ENCODE measurements around the gene RBM20.
"Not testable (repeated sequence)": the region's sequence is repeated elsewhere in the genome, so short reads cannot be mapped to it uniquely, and the experiment has no call there.

RBM20 gene

DNA sequence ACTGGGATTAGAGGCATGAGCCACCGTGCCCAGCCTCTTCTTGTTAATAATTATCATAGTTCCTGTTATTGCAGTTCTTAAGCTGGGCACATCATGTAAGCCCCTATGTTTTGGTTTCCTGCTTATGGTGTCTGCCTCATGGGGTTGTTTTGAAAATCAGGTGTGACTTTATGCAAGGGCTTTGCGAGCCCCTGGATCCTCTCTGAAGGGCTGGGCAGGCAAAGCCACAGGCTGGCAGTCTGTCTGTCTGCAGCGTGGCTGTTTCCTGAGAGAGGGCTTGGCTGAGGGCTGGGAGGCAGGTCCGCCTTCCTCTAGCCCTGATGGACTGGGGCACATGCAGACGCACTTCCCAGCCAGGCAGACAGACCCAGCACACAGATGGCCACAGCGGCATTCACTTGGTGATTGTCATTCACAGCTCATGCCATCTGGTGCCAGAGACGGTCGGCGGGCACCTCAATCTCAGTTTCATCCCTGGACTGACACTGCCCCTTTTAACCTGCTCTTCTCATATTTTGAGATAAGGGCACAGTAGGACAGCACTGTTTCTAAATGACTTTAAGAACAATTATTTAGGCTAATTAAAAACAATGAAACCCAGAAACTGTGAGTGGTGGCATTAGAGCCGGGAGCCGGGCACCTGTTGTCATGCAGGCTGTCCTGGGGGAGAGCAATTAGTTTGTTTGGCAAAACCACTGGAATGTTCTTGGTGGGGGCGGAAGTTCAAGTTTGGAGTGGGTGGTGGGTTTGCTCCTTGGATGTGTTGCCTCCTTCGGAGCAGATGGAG lies 35.5 kb downstream of the RBM20 start:
- DNase-seq (ENCODE audit: low read depth), result no peak

DNA sequence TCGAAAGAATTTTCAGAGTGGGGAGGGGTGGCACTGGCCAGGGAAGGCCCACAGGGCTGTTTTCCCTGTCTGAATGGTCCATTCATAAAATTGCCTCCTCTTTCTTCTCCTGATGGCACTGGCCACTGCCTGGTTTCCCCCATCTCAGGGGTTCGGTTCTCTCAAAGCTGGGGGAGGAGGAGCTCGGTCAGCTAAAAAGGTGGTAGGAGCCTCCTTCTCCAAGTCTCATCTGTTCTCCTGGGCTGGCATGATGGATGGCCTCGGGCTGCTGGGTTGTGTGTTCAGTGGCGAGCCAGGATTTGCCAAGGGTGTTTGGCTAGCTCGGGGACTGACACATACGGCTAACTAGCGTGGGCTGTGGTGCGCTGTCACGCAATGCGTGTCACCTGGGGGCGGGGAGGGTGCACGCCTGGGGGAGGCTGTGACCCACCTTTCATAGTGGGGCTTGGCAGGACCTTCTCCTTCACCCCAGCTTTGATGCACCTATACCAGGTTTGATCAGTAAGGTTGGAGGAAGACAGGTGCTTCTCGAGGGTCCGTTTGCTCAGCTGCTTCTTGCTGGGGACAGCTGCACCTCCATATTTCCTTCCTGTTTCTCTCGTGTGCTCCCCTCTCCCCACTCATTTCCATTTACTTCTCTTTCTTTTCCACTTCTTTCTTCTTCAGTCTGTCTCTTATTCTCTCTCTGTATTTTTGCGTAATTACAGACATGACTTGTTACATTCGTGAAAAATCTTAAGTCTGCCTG lies 36.3 kb downstream of the RBM20 start:
- no peak for DNase-seq (ENCODE audit: low read depth)

DNA sequence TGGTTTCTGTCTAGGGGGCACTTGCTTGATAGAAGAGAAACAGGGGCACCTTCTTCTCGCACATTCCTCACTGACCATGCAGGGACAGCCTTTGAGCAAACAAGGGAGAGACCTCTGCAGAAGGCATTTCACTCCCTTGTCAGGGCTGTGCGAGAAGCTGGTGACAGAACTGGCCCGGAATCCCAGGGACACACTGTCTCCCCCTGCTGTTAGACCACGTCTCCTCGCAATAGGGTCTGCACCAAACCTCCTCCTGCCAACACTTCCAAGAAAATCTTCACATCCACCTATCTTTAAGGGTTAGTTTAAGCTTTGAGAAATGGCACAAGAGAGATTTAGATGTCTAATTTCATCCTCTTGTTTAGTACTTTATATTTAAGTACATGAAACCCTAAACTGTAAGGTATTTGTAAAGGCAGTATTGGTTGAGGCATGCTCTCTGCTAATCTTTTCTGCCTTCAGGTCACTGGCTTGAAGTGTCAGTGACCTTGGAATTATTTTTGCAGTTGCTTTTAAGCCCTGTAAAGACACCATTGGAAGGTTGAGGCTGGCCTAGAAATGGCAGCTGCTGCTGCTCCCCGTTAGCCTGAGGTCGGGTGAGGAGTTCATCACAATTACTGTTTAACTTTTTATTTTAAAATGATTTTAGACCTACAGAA lies 37.0 kb downstream of the RBM20 start:
- DNase-seq (ENCODE audit: low read depth), result peak; percentile 8

DNA sequence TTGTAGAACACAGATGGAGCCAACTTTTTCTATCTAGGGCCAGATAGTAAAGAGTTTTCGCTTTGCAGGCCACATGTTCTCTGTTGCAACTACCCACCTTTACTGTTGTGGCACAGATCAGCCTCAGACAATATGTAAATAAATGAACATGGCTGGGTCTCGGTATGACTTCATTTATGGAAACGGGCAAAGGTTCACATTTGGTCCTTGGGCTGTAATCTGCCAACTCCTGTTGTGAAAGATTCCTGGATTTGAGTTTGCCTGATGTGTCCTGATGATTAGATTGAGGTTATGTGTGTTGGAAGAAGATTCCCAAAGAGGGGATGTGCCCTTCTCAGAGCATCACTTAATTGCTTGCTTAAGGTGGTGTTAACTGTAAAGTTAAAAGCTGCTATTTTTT lies 38.2 kb downstream of the RBM20 start:
- no peak for DNase-seq (ENCODE audit: low read depth)

DNA sequence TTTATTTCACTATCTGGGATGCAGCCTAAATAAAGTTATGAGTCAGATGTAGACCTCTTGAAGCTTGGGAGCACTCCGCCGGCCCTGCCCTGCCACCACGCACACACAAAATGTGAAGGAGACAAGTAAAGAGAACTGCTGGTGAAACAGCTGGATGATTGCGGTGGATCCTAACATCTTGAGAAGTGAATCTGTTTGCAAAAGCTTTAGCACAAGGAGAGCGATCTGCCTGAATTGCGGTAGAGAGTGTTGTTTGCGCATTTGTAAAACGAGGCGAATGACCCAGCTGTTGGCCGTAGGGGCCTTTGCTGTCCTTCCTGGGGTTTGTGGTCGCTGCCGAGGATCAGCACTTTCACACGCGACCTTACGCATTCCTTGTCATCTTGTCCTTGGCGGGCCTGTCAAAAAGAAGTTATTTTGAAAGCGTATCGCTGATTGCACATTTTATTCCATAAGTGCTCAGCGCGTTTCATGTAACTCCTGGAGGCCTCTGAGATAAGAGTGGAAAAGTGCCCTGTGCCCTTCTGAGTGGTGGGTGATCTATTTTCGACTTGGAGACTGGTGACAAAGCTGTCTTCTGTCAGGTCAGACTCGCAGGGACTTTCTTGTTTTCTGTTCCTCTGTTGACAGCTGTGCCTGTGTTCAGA lies 40.8 kb downstream of the RBM20 start:
- no peak for DNase-seq (ENCODE audit: low read depth)

DNA sequence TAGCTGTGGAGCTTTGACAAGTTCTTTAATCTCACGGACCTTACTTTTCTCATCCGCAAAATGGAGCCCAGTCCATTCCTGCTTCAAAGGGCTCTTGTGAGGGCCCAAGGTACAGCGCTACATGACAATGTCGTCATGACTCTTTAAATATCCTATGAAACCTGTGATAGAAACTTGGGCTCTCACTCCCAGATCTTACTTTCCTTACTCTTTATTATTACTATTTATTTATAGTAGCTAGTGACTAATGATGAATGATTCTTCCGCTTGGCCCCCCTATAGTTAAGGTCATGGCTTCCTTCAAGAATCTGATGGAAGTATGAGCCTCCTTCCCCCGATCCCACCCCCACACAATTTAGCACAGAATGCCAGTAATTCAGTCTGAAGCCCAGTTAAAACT lies 41.9 kb downstream of the RBM20 start:
- no peak for DNase-seq (ENCODE audit: low read depth)

DNA sequence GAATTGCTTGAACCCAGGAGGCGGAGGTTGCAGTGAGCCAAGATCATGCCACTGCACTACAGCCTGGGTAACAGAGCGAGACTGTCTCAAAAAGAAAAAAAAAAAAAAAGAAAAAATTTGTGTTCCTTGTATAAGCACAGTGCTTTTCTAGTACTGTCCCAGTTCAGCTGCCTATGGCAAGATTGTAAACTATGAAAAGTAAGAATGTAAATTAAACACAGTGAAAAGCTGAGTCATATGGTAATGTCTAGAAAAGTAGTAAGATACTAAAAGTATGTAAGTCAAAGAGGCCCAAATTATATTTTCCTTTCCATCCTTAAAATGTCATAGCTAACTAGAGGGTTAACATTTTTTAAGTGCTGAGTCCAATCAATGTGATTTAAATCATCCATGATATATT lies 42.8 kb downstream of the RBM20 start:
- no peak for DNase-seq (ENCODE audit: low read depth)

DNA sequence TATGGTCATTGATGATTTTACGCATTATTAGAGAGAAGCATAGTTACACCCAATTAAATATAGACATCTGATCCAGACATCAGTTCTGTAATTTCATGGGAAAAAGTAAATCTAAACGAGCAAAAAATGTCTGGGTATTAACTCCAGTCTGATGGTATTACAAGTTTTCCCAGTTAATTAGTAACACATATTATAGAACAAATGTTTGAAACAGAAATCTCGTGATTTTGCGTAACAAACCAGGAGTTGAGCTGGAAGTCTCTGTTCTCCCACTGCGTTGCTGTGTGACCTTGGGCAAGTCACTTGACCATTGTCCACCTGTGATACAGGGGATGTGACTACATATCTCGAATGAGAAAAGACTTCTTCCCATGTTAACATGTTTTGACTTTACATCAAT lies 43.3 kb downstream of the RBM20 start:
- DNase-seq (ENCODE audit: low read depth), result no peak

DNA sequence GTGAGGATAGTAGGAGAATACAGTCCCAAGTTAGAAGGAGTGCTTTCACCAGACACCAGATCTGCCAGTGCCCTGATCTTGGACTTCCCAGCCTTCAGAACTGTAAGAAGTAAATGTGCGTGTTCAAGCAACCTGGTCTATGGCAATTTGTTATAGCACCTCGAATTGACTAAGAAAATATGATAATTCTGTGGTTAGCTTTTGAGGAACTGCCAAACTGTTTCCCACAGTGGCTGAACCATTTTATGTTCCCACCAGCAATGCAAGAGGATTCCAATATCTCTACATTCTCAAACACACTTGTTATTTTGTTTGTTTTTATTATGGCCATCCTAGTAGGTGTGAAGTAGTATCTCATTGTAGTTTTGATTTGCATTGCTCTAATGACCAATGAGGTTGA lies 47.0 kb downstream of the RBM20 start:
- no peak for DNase-seq (ENCODE audit: low read depth)

DNA sequence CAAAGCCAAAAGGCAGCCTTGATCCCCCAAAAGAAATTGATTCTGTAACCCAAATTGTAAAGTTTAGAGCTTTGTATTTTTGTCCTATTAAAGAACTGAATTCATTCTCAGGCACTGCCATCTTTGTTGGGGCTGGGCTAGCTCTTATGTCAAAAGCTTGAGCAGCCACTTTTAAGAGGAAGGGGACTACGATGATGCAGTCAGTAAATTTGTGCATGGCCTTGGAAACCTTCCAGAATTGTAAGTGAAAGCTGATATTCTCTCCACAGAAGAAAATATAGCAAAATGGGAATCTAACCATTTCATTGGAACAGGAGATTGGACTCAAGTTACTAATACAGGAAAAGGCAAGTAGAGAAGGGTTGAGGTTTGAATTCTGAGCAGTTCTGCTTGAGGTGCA lies 50.1 kb downstream of the RBM20 start:
- no peak for DNase-seq (ENCODE audit: low read depth)

DNA sequence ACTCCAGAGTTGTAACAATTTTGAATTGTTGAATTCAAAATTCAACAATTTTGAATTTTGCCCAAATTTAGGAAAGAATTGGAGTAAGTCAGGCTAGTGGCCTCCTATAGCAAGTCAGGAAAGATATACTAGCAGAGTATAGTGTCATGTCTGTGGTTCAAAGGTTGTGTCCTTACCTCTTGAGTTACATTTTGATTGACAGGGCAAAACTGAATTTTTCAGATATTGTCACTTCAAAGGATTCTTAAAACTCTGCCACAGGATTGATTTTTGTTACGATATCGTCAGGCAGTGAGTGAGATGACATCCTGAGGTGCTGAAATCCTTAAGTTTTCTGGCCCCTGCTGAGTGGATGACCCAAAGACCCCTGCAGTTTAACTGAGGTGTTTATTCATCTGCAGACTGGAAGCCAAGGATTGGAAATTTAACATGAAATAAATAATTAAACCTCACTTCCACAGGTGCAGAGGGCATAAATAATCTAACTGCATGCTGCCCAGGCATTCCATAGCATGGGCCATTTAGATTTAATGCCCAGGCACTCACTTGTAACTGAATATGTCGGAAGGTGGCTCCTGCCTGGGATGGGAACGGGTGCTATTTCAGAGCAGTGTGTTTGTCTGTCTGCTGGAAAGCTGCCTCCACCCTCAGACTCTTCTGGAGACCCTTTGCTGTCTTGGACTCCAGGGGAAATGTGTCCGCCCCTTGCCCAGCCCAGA lies 50.8 kb downstream of the RBM20 start:
- DNase-seq (ENCODE audit: low read depth), result no peak

DNA sequence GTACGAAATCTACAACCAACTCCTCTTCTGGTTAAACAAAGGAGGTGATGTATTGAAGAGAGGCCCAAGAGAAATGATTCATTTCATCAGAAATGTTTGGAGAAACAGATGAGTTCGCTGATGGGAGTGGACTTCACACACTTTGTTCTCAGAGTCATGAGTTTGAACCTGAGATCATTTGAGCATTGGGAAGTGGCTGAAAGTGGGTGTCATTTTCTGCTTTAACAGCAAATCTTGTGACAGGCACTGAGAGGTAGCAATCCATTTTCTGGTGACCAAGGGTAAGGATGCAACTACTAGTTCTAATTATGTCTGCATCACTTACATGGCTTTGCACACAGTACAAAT lies 51.4 kb downstream of the RBM20 start:
- no peak for DNase-seq (ENCODE audit: low read depth)

DNA sequence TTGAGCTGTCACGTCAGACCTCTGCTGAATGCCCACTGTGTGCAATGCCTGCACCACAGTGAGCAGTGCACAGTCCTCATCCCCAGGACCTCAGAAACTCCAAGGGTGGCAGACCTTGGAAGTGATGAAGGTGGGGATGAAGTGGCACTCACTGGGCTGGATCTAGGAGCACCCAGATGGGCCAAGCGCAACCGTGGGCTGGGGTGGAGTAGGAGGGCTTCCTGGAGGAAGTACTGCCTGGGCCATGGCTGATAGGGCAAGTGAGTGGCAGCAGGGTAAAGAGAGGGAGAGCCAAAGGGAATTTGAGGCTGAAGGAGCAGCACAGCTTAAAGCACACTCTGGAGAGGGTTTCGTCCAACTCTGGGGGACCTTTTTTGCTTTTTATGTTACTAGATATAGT lies 52.3 kb downstream of the RBM20 start:
- DNase-seq (ENCODE audit: low read depth), result no peak

DNA sequence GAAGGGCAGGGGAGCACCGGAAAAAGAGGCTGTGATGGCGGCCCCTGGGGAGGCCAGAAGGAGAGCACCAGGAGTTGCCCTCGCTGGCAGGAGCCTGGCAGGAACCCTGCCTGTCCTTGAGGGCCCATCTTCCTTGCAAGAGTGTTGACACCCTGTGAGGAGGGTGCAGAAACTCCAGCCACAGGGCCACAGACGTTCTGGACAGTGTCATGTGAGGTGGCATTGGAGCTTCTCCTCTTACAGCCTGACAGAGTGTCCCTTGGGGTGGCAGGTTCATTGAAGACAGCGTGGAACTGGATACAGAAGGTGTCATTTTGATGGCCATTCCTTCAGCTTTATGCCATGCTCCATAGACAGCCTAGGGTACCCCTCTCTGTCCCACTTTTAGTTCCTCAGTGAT lies 54.2 kb downstream of the RBM20 start:
- no peak for DNase-seq (ENCODE audit: low read depth)

DNA sequence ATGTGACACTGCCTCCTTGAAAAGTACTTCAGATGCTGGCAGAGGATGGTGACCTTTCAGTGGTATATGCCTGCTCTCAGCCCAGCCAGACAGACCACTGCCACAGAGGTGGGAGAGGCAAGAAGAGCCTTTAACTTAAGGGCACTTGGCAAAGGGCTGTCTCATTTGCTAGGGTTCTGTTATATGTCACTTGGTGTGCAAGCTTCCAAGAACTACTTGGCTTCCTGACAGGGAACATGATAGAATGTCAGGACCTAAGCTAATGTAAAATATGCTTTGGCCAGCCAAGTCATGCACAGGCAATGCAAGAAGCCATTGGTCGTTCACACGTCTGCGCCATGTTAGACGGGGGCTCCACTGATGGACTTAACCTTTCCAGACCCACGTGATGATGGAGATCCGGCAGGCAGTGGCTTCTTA lies 54.7 kb downstream of the RBM20 start:
- DNase-seq (ENCODE audit: low read depth), result no peak

DNA sequence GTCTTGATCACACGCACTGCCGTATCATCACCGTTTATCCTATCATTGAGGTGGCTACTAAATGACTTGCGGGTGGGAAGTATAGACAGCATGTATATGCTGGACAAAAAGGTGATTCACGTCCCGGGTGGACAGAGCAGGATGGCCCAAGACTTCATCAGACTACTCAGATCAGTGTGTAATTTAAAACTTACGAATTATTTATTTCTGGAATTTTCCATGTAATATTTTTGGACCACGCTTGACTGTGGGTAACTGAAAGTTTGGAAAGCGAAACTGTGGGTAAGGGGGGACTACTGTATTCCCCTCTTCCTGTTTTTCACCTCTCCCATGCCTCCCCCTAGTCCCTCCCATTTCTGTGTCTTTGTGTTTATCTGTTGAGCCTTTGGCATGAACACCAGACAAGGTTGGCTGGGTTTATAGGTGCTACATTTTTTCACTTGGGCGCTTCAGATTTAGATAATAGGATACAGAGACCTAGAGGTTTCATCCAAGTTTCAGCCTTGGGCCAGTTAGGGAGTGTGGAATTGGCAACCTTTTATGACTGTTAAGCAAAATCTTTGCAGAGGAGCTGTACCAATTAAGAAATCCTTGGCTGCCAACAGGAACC lies 55.8 kb downstream of the RBM20 start:
- no peak for DNase-seq (ENCODE audit: low read depth)

DNA sequence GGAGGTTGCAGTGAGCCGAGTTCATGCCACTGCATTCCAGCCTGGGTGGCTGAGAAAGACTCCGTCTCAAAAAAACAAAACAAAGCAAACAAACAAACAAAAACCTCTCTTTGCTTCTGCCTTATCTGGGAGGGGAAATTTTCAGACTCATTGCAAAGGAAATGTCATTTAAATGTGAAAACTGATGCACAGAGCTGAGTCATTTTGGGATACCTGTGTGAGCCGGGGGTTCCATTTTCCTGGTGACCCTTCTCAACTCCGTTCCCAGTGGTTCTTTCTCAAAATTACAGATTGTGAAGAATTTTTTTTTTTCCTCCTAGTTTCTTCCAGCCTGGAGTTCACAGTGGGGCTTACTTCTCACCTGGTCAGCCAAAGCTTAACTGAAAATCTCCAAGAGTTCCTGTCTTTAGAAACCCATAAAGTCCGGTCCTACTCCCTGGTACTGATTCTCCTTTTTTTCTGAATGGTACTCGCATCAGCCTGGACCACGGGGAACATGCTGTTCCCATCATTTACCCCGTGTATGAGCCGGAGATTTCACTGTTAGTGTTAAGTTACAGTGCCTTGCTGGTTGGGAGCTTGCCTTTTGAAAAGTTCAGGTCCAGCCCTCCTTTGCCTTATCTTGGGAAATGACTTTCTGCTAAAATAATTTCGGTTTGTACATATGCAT lies 56.9 kb downstream of the RBM20 start:
- DNase-seq (ENCODE audit: low read depth), result no peak

DNA sequence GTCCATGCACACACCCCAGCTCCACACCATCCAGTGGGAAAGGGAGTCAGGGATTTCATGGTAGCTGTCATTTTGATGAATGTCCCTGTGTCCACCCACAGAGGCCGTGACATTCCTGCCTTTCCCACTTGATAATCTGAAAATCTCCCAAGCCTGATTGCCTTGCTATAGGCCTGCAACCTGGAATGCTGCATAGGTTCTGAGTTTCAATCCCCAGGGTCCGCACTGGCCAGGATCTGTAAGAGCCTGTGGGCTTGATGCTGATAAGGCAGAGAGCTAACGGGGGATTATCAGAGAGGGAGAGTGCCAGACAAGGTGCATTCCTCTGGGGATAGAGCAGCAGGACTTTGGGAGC lies 57.5 kb downstream of the RBM20 start:
- no peak for DNase-seq (ENCODE audit: low read depth)

DNA sequence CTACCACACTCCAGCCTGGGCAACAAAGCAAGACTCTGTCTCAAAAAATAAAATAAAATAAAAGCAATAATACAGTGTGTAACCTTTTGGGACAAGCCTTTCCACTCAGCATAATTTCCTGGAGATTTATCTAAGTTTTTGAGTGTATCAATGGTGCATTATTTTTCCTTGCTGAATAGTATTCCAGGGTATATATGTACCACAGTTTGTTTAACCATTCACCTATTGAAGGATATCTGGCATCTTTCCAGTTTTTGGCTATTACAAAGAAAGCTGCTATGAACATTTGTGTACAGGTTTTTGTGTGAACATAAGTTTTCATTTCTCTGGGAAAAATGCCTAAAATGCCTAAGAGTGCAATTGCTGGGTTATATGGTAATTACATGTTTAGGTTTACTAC lies 59.9 kb downstream of the RBM20 start:
- no peak for DNase-seq (ENCODE audit: low read depth)

DNA sequence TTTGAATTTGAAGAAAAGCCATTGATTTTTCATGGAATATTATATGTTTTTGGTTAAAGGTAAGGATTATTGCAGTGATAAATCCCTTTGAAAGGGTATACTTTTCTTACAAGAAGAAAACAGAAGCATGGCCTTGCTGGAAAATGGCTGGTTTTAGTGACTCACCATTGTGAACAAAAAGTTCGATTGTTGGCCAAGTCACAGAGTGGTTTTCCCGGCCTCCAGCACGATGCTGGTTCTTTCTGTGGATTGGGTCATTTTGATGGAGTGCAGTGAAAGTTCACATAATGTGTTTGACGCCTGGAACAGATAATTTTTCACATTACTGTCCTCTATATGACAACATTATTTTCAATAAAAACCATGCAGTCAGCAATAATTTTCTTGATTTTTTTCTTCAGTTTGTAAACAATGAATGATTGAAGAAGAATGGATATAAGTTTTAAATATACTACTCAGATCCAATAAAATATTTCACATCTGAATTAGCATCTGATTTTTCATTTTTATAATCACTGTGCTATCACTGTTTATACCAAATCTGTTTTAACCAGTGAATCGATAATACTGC lies 60.9 kb downstream of the RBM20 start:
- no peak for DNase-seq (ENCODE audit: low read depth)

DNA sequence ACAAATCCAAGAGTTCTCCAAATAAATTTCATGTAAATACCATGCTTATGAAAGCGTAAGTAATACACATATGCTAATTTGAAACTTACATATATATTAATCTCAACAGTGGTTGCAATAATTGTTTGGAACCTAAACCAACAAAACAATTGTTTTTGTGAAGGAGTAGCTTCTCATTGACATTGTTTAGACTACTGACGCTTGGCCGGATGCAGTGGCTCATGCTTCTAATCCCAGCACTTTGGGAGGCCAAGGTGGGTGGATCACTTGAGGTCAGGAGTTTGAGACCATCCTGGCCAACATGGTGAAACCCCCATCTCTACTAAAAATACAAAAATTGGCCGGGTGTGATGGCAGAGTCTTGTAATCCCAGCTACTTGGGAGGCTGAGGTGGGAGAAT lies 61.5 kb downstream of the RBM20 start:
- DNase-seq (ENCODE audit: low read depth), result not testable (repeated sequence)
